ENCODE results near the gene AP4M1. TPM values are rescaled to one million over a fixed set of nuclear protein-coding genes. Genes with fewer than 3 reads are reported as not detected.

Gene AP4M1
- total and polyA plus RNA-seq, 9 of the 15 experiments (the other 6 are each of a cell fraction or from before 2014, with no cell fraction given): 1.3 to 30.9 (median 14.1) TPM

- peak; percentile 60; the same call in 1 of the 2 replicates for TF ChIP-seq ZFP30 (CRISPR knock-in tag; IDR thresholded peaks at IDR 0.05; ENCODE audit: borderline replicate concordance)
- peak; percentile 21; the same call in 1 of the 2 replicates for TF ChIP-seq USF1 (CRISPR knock-in tag; IDR thresholded peaks at IDR 0.05)
- TF ChIP-seq ELF2 (CRISPR knock-in tag; IDR thresholded peaks at IDR 0.05): peak; percentile 56
- TF ChIP-seq SMAD2 (IDR thresholded peaks at IDR 0.05; ENCODE audit: low read depth, low read length): no peak
- TF ChIP-seq MED1 (CRISPR knock-in tag; IDR thresholded peaks at IDR 0.05; ENCODE audit: borderline replicate concordance): no peak
- no peak; the same call in 1 of the 2 replicates for TF ChIP-seq CREM (IDR thresholded peaks at IDR 0.05; ENCODE audit: low read depth)
- peak; percentile 64 for TF ChIP-seq E2F8 (IDR thresholded peaks at IDR 0.05; ENCODE audit: low read depth, partially characterized antibody)
- peak; percentile 92 for TF ChIP-seq PHF8 (IDR thresholded peaks at IDR 0.05; ENCODE audit: borderline replicate concordance, low read length)
- TF ChIP-seq ZNF764 (CRISPR knock-in tag; IDR thresholded peaks at IDR 0.05; ENCODE audit: low read depth): no peak
- TF ChIP-seq PRDM10 (IDR thresholded peaks at IDR 0.05; ENCODE audit: partially characterized antibody): no peak
- peak; percentile 89 for TF ChIP-seq TOE1 (IDR thresholded peaks at IDR 0.05; ENCODE audit: borderline replicate concordance)
- no peak for TF ChIP-seq TOE1 (CRISPR knock-in tag; IDR thresholded peaks at IDR 0.05; ENCODE audit: borderline replicate concordance, low read depth)
- peak; percentile 98 for TF ChIP-seq NRF1 (conservative IDR thresholded peaks at IDR 0.05 in 1 of 2, IDR thresholded peaks at IDR 0.05 in 1 of 2)
- TF ChIP-seq POLR2AphosphoS2 (IDR thresholded peaks at IDR 0.05; ENCODE audit: low read length): peak; percentile 66; the same call in 1 of the 2 replicates
- no peak; the same call in 1 of the 2 replicates for TF ChIP-seq CTBP1 (IDR thresholded peaks at IDR 0.05; ENCODE audit: borderline replicate concordance)
- no peak for TF ChIP-seq ZBTB12 (CRISPR knock-in tag; IDR thresholded peaks at IDR 0.05)
- no peak for TF ChIP-seq BACH1 (tag; IDR thresholded peaks at IDR 0.05)
- no peak for TF ChIP-seq ZNF644 (tag; IDR thresholded peaks at IDR 0.05; ENCODE audit: low read depth)
- TF ChIP-seq NFRKB (IDR thresholded peaks at IDR 0.05; ENCODE audit: low read depth): peak; percentile 94
Measured at GRCh38 chr7:100119072-100119969, 17.9 kb downstream of the AP4M1 start, which contains the start of the genes CNPY4 and TAF6 (continued).

All from K562 (cell line).